ENCODE data around the gene KRTAP10-4. TPM values are rescaled to one million over a fixed set of nuclear protein-coding genes. Genes with fewer than 3 reads are reported as not detected.

KRTAP10-4 gene
- total and polyA plus RNA-seq, 2 of the 4 experiments (the other 2 are of a cell fraction): not detected

DNA sequence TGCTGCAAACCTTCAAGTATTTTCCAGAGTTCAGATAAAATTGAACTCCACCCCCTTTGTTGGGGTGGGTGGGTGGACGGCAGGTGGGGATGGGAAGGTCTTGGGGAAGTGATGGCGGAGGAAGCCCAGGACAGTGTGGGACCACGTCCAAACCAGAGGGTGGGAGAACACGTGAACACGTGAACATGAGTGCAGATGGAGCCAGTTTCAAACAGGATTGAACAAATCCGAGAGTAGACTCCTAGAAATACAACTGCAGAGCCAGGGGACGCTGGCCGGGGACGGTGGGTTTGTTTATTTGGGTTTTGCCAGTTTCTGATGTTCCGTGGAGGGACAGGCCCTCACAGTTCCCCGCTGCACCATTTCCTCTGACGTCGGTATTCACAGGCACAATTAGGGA lies 25.1 kb upstream of the KRTAP10-4 start:
- no peak overlapping the region for H3K4ac ChIP-seq (ENCODE audit: low read depth, low read length)
- H2BK15ac ChIP-seq (ENCODE audit: low read depth, low read length): no peak overlapping the region
- H2BK20ac ChIP-seq (ENCODE audit: low read depth, low read length): no peak overlapping the region
- no peak overlapping the region for H4K5ac ChIP-seq (ENCODE audit: low read depth, low read length)
- H3K9ac ChIP-seq (ENCODE audit: low read depth, low read length): no peak overlapping the region
- H3K4me3 ChIP-seq (ENCODE audit: insufficient read depth, low read depth, low read length): no peak overlapping the region
- no peak overlapping the region for H4K8ac ChIP-seq (ENCODE audit: low read depth in 2 of 2, low read length in 2 of 2)
- no peak overlapping the region for H3K23ac ChIP-seq (ENCODE audit: low read depth, low read length)
- POLR2A ChIA-PET (ENCODE audit: unreplicated experiment): no interaction called here
- no peak overlapping the region for H3K27ac ChIP-seq (ENCODE audit: insufficient read depth, low read length)
- no peak overlapping the region for H3K56ac ChIP-seq (ENCODE audit: extremely low read depth, insufficient read depth, low read length)
- TF ChIP-seq FOS (IDR thresholded peaks at IDR 0.05; ENCODE audit: low read depth, low read length) (no peak), POLR2A (IDR thresholded peaks at IDR 0.05; ENCODE audit: low read depth, low read length) (no peak), RCOR1 (IDR thresholded peaks at IDR 0.05; ENCODE audit: insufficient replicate concordance, low read length) (no peak), CEBPB (IDR thresholded peaks at IDR 0.05; ENCODE audit: low read depth, low read length) (no peak), SMC3 (IDR thresholded peaks at IDR 0.05; ENCODE audit: low read depth, low read length) (no peak), RFX5 (IDR thresholded peaks at IDR 0.05; ENCODE audit: low read depth, low read length) (no peak), NFE2L2 (IDR thresholded peaks at IDR 0.05; ENCODE audit: low read depth, low read length) (no peak), MXI1 (IDR thresholded peaks at IDR 0.05; ENCODE audit: borderline replicate concordance, low read depth, low read length) (no peak), MAZ (IDR thresholded peaks at IDR 0.05; ENCODE audit: borderline replicate concordance, low read depth, low read length) (no peak), BHLHE40 (IDR thresholded peaks at IDR 0.05; ENCODE audit: low read depth, low read length) (no peak), CHD1 (IDR thresholded peaks at IDR 0.05; ENCODE audit: low read depth, low read length) (no peak), MAFK (IDR thresholded peaks at IDR 0.05; ENCODE audit: low read depth, low read length) (no peak), RAD21 (IDR thresholded peaks at IDR 0.05; ENCODE audit: low read length) (no peak), CTCF (conservative IDR thresholded peaks at IDR 0.05; ENCODE audit: low read depth, low read length) (no peak)
- TF ChIP-seq, protein P1, sequence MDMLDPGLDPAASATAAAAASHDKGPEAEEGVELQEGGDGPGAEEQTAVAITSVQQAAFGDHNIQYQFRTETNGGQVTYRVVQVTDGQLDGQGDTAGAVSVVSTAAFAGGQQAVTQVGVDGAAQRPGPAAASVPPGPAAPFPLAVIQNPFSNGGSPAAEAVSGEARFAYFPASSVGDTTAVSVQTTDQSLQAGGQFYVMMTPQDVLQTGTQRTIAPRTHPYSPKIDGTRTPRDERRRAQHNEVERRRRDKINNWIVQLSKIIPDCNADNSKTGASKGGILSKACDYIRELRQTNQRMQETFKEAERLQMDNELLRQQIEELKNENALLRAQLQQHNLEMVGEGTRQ (IDR thresholded peaks at IDR 0.05; ENCODE audit: low read depth, low read length): no peak
- TF ChIP-seq, protein P2, sequence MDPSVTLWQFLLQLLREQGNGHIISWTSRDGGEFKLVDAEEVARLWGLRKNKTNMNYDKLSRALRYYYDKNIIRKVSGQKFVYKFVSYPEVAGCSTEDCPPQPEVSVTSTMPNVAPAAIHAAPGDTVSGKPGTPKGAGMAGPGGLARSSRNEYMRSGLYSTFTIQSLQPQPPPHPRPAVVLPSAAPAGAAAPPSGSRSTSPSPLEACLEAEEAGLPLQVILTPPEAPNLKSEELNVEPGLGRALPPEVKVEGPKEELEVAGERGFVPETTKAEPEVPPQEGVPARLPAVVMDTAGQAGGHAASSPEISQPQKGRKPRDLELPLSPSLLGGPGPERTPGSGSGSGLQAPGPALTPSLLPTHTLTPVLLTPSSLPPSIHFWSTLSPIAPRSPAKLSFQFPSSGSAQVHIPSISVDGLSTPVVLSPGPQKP (IDR thresholded peaks at IDR 0.05; ENCODE audit: borderline replicate concordance, low read depth, low read length): no peak
- no peak overlapping the region for H2BK120ac ChIP-seq (ENCODE audit: low read depth, low read length)
- H3K79me1 ChIP-seq (ENCODE audit: low read depth in 1 of 2, low read length in 2 of 2): no peaks in the 10 kb centered on the region
- H2AK5ac ChIP-seq (ENCODE audit: low read depth, low read length): no peak overlapping the region
- no peak overlapping the region for H3K14ac ChIP-seq (replicated peaks; ENCODE audit: low read depth, low read length)
- H3K4me2 ChIP-seq (ENCODE audit: low read depth, low read length): no peak overlapping the region
- in situ Hi-C loops (cut with MboI; ENCODE audit: low sequenced_read_pairs) (no loop called here), intact Hi-C loops (cut with micrococcal nuclease) (no loop called here), dilution Hi-C loops (cut with HindIII; ENCODE audit: low sequenced_read_pairs, unreplicated experiment) (no loop called here)
- BruUV-seq (replicated peaks): no TSS peak
- 21% methylated on average over 6 of the region's 13 CpGs; no CpG with 5 or more reads in 1 of the 2 experiments for WGBS, 2 experiments (ENCODE audit: extremely low coverage in 2 of 2, insufficient read length in 1 of 2)
- no peak overlapping the region for H2AK9ac ChIP-seq (replicated peaks; ENCODE audit: low read depth, low read length, poor library complexity)
- H3K9me1 ChIP-seq (ENCODE audit: insufficient read depth, low read length): no peaks in the 10 kb centered on the region
- H3K18ac ChIP-seq (ENCODE audit: low read depth, low read length): no peak overlapping the region
- H4K20me1 ChIP-seq (ENCODE audit: insufficient read depth, low read length): no peaks in the 10 kb centered on the region
- CTCF ChIA-PET: no interaction called here
- peaks cover 12% of the 10 kb centered on the region for H3K27me3 ChIP-seq (ENCODE audit: control insufficient read depth, insufficient read depth, low read length)
- no peak overlapping the region for H2BK5ac ChIP-seq (ENCODE audit: low read depth, low read length, poor library complexity, severe bottlenecking)
- no peaks in the 10 kb centered on the region for H3K36me3 ChIP-seq (ENCODE audit: control insufficient read depth, insufficient read depth, low read length)
- DNase-seq (no peak), ATAC-seq (ENCODE audit: low read depth) (no peak)
- H4K91ac ChIP-seq (ENCODE audit: insufficient read depth, low read depth, low read length): no peak overlapping the region
- peaks cover 2% of the 10 kb centered on the region for H3K9me3 ChIP-seq (ENCODE audit: control insufficient read depth, insufficient read depth, low read length)
- H2AFZ ChIP-seq (replicated peaks; ENCODE audit: low read length, poor library complexity): peak overlapping the region; percentile 63
- no peaks in the 10 kb centered on the region for H3K4me1 ChIP-seq (ENCODE audit: control insufficient read depth, insufficient read depth, low read length)

Data from IMR-90 (cell line).